Neural cell (in vitro differentiated cells): ENCODE data around the gene TRIO.
"Not testable (repeated sequence)": the region's sequence is repeated elsewhere in the genome, so short reads cannot be mapped to it uniquely, and the experiment has no call there.

Experiments used
- EP300 ChIP-seq: fragments of 450-650 bp; conservative IDR thresholded peaks from 2 replicates; pipeline ENCODE4 v1.6.1; 2014; ENCODE audit warnings: antibody characterized with exemption, mild to moderate bottlenecking, moderate library complexity; ENCODE audit not compliant: poor library complexity, severe bottlenecking
- EZH2 ChIP-seq: fragments of 200-600, 300-800 bp; shearing (Covaris generic), sonication (generic); IDR thresholded peaks from 2 replicates; pipeline ENCODE4 v1.6.1; 2014; ENCODE audit warnings: antibody characterized with exemption, low read length, borderline replicate concordance, mild to moderate bottlenecking; ENCODE audit not compliant: insufficient read depth, poor library complexity, severe bottlenecking
- MXI1 ChIP-seq: fragments of 450-650 bp; conservative IDR thresholded peaks from 2 replicates; pipeline ENCODE4 v1.6.1; 2014; ENCODE audit warnings: antibody characterized with exemption, mild to moderate bottlenecking; ENCODE audit not compliant: poor library complexity, severe bottlenecking
- POLR2AphosphoS5 ChIP-seq: IDR thresholded peaks from 2 replicates; pipeline ENCODE4 v1.6.1; 2012
- RAD21 ChIP-seq: fragments of 450-650 bp; conservative IDR thresholded peaks from 2 replicates; pipeline ENCODE4 v1.6.1; 2014; ENCODE audit warnings: antibody characterized with exemption, mild to moderate bottlenecking, moderate library complexity
- TAF1 ChIP-seq: IDR thresholded peaks from 2 replicates; pipeline ENCODE4 v1.6.1; 2012; ENCODE audit warnings: low read depth
- TF ChIP-seq, protein P1 (sequence below): fragments of 450-650 bp; IDR thresholded peaks from 2 replicates; pipeline ENCODE4 v1.5.1; 2014; ENCODE audit warnings: antibody characterized with exemption, mild to moderate bottlenecking, moderate library complexity; ENCODE audit not compliant: poor library complexity, severe bottlenecking
- TF ChIP-seq, protein P2 (sequence below): IDR thresholded peaks from 2 replicates; pipeline ENCODE4 v1.6.1; 2012; ENCODE audit warnings: borderline replicate concordance

DNA sequence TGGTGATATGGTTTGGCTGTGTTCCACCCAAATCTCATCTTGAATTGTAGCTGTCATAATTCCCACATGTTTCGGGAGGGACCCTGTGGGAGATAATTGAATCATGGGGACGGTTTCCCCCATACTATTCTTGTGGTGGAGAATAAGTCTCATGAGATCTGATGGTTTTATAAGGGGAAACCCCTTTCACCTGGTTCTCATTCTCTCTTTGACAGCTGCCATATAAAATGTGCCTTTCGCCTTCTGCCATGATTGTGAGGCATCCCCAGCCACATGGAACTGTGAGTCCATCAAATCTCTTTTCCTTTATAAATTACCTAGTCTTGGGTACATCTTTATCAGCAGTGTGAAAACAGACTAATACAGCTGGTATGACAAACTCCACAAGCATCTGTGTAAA is 411.1 kb downstream of the TRIO start:
- TF ChIP-seq, protein P1, sequence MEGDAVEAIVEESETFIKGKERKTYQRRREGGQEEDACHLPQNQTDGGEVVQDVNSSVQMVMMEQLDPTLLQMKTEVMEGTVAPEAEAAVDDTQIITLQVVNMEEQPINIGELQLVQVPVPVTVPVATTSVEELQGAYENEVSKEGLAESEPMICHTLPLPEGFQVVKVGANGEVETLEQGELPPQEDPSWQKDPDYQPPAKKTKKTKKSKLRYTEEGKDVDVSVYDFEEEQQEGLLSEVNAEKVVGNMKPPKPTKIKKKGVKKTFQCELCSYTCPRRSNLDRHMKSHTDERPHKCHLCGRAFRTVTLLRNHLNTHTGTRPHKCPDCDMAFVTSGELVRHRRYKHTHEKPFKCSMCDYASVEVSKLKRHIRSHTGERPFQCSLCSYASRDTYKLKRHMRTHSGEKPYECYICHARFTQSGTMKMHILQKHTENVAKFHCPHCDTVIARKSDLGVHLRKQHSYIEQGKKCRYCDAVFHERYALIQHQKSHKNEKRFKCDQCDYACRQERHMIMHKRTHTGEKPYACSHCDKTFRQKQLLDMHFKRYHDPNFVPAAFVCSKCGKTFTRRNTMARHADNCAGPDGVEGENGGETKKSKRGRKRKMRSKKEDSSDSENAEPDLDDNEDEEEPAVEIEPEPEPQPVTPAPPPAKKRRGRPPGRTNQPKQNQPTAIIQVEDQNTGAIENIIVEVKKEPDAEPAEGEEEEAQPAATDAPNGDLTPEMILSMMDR = not testable (repeated sequence)
- TF ChIP-seq, protein P2, sequence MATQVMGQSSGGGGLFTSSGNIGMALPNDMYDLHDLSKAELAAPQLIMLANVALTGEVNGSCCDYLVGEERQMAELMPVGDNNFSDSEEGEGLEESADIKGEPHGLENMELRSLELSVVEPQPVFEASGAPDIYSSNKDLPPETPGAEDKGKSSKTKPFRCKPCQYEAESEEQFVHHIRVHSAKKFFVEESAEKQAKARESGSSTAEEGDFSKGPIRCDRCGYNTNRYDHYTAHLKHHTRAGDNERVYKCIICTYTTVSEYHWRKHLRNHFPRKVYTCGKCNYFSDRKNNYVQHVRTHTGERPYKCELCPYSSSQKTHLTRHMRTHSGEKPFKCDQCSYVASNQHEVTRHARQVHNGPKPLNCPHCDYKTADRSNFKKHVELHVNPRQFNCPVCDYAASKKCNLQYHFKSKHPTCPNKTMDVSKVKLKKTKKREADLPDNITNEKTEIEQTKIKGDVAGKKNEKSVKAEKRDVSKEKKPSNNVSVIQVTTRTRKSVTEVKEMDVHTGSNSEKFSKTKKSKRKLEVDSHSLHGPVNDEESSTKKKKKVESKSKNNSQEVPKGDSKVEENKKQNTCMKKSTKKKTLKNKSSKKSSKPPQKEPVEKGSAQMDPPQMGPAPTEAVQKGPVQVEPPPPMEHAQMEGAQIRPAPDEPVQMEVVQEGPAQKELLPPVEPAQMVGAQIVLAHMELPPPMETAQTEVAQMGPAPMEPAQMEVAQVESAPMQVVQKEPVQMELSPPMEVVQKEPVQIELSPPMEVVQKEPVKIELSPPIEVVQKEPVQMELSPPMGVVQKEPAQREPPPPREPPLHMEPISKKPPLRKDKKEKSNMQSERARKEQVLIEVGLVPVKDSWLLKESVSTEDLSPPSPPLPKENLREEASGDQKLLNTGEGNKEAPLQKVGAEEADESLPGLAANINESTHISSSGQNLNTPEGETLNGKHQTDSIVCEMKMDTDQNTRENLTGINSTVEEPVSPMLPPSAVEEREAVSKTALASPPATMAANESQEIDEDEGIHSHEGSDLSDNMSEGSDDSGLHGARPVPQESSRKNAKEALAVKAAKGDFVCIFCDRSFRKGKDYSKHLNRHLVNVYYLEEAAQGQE = not testable (repeated sequence)
- TF ChIP-seq EZH2, EP300, RAD21, POLR2AphosphoS5, TAF1, MXI1: not testable (repeated sequence)
